Measurements from ENCODE around the gene ARL9.

Gene ARL9

GRCh38 chr4:56475917-56476316 lies 29.7 kb upstream of the ARL9 start:
- TF ChIP-seq ZBTB7A (IDR thresholded peaks at IDR 0.05; ENCODE audit: low read depth): no peak
- no peak for TF ChIP-seq TEAD4 (IDR thresholded peaks at IDR 0.05)
- no peak for TF ChIP-seq TAF1 (IDR thresholded peaks at IDR 0.05; ENCODE audit: low read depth)
- no peak for TF ChIP-seq EGR1 (IDR thresholded peaks at IDR 0.05)
- no peak for TF ChIP-seq USF1 (IDR thresholded peaks at IDR 0.05)
- TF ChIP-seq CEBPB (IDR thresholded peaks at IDR 0.05): no peak
- TF ChIP-seq FOXM1 (IDR thresholded peaks at IDR 0.05; ENCODE audit: borderline replicate concordance, low read depth): no peak
- TF ChIP-seq YY1 (IDR thresholded peaks at IDR 0.05; ENCODE audit: low read depth): no peak
- TF ChIP-seq CREB1 (IDR thresholded peaks at IDR 0.05; ENCODE audit: low read depth): no peak
- TF ChIP-seq REST (IDR thresholded peaks at IDR 0.05; ENCODE audit: low read depth): no peak
- TF ChIP-seq TCF12 (IDR thresholded peaks at IDR 0.05; ENCODE audit: low read depth): no peak
- no peak for TF ChIP-seq NFIC (IDR thresholded peaks at IDR 0.05)
- TF ChIP-seq MAX (IDR thresholded peaks at IDR 0.05): no peak
- no peak for TF ChIP-seq EP300 (IDR thresholded peaks at IDR 0.05; ENCODE audit: borderline replicate concordance)
- TF ChIP-seq RAD21 (IDR thresholded peaks at IDR 0.05; ENCODE audit: low read depth): no peak

GRCh38 chr4:56477192-56477702 lies 28.3 kb upstream of the ARL9 start:
- TF ChIP-seq MAX (IDR thresholded peaks at IDR 0.05) (no peak), CEBPB (IDR thresholded peaks at IDR 0.05) (no peak), USF1 (IDR thresholded peaks at IDR 0.05) (no peak), ZBTB7A (IDR thresholded peaks at IDR 0.05; ENCODE audit: low read depth) (no peak), CREB1 (IDR thresholded peaks at IDR 0.05; ENCODE audit: low read depth) (no peak)

GRCh38 chr4:56480691-56481090 lies 24.9 kb upstream of the ARL9 start:
- no peak for TF ChIP-seq ZBTB7A (IDR thresholded peaks at IDR 0.05; ENCODE audit: low read depth)
- no peak for TF ChIP-seq YY1 (IDR thresholded peaks at IDR 0.05; ENCODE audit: low read depth)
- no peak for TF ChIP-seq REST (IDR thresholded peaks at IDR 0.05; ENCODE audit: low read depth)
- no peak for TF ChIP-seq CREB1 (IDR thresholded peaks at IDR 0.05; ENCODE audit: low read depth)
- TF ChIP-seq MAX (IDR thresholded peaks at IDR 0.05): no peak
- no peak for TF ChIP-seq RAD21 (IDR thresholded peaks at IDR 0.05; ENCODE audit: low read depth)
- TF ChIP-seq TCF12 (IDR thresholded peaks at IDR 0.05; ENCODE audit: low read depth): no peak
- no peak for TF ChIP-seq TEAD4 (IDR thresholded peaks at IDR 0.05)
- TF ChIP-seq FOXM1 (IDR thresholded peaks at IDR 0.05; ENCODE audit: borderline replicate concordance, low read depth): no peak
- no peak for TF ChIP-seq EGR1 (IDR thresholded peaks at IDR 0.05)
- no peak for TF ChIP-seq NFIC (IDR thresholded peaks at IDR 0.05)
- TF ChIP-seq CEBPB (IDR thresholded peaks at IDR 0.05): no peak
- TF ChIP-seq USF1 (IDR thresholded peaks at IDR 0.05): no peak
- no peak for TF ChIP-seq TAF1 (IDR thresholded peaks at IDR 0.05; ENCODE audit: low read depth)
- no peak for TF ChIP-seq EP300 (IDR thresholded peaks at IDR 0.05; ENCODE audit: borderline replicate concordance)

GRCh38 chr4:56496241-56496640 lies 9.3 kb upstream of the ARL9 start:
- TF ChIP-seq ZBTB7A (IDR thresholded peaks at IDR 0.05; ENCODE audit: low read depth) (no peak), TEAD4 (IDR thresholded peaks at IDR 0.05) (no peak), TAF1 (IDR thresholded peaks at IDR 0.05; ENCODE audit: low read depth) (no peak), CEBPB (IDR thresholded peaks at IDR 0.05) (no peak), YY1 (IDR thresholded peaks at IDR 0.05; ENCODE audit: low read depth) (no peak)

GRCh38 chr4:56511098-56511497 lies 5.5 kb downstream of the ARL9 start:
- no peak for TF ChIP-seq TEAD4 (IDR thresholded peaks at IDR 0.05)
- TF ChIP-seq REST (IDR thresholded peaks at IDR 0.05; ENCODE audit: low read depth): no peak
- no peak for TF ChIP-seq FOXM1 (IDR thresholded peaks at IDR 0.05; ENCODE audit: borderline replicate concordance, low read depth)
- TF ChIP-seq RAD21 (IDR thresholded peaks at IDR 0.05; ENCODE audit: low read depth): no peak
- TF ChIP-seq EGR1 (IDR thresholded peaks at IDR 0.05): no peak
- no peak for TF ChIP-seq NFIC (IDR thresholded peaks at IDR 0.05)
- no peak for TF ChIP-seq USF1 (IDR thresholded peaks at IDR 0.05)
- no peak for TF ChIP-seq CREB1 (IDR thresholded peaks at IDR 0.05; ENCODE audit: low read depth)
- TF ChIP-seq CEBPB (IDR thresholded peaks at IDR 0.05): no peak
- TF ChIP-seq ZBTB7A (IDR thresholded peaks at IDR 0.05; ENCODE audit: low read depth): no peak
